HepG2 (cell line): ENCODE measurements around the gene KLHL33. TPM values are rescaled to one million over a fixed set of nuclear protein-coding genes. Genes with fewer than 3 reads are reported as not detected.

Experiments used
- BRD4 ChIP-seq: sonication (generic); formaldehyde crosslinking; IDR thresholded peaks from 2 replicates; pipeline ENCODE4 v1.4.0; 2020; ENCODE audit warnings: missing genetic modification reagents
- GATAD2A ChIP-seq: IDR thresholded peaks from 2 replicates; pipeline ENCODE4 v1.6.1; 2016
- JUND ChIP-seq: sonication (generic); formaldehyde crosslinking; IDR thresholded peaks from 2 replicates; pipeline ENCODE4 v1.8.0; 2022; ENCODE audit warnings: mild to moderate bottlenecking, missing genetic modification reagents
- KMT2A ChIP-seq: sonication (generic); formaldehyde crosslinking; IDR thresholded peaks from 2 replicates; pipeline ENCODE4 v1.4.0; 2020; ENCODE audit warnings: missing genetic modification reagents
- SAP130 ChIP-seq: IDR thresholded peaks from 2 replicates; pipeline ENCODE4 v1.6.1; 2016; ENCODE audit warnings: low read depth
- SMYD3 ChIP-seq: sonication (generic); formaldehyde crosslinking; IDR thresholded peaks from 2 replicates; pipeline ENCODE4 v1.8.1; 2023; ENCODE audit warnings: mild to moderate bottlenecking, missing genetic modification reagents
- THAP11 ChIP-seq: IDR thresholded peaks from 2 replicates; pipeline ENCODE4 v1.6.1; 2016; ENCODE audit warnings: missing biosample characterization, missing genetic modification reagents
- ZNF30 ChIP-seq: sonication (generic); formaldehyde crosslinking; IDR thresholded peaks from 2 replicates; pipeline ENCODE4 v1.5.0; 2020; ENCODE audit warnings: mild to moderate bottlenecking, missing genetic modification reagents
- ZNF317 ChIP-seq: sonication (generic); formaldehyde crosslinking; IDR thresholded peaks from 2 replicates; pipeline ENCODE4 v1.5.0; 2020; ENCODE audit warnings: mild to moderate bottlenecking, missing genetic modification reagents
- ZNF670 ChIP-seq: sonication (generic); formaldehyde crosslinking; IDR thresholded peaks from 2 replicates; pipeline ENCODE4 v1.8.0; 2022; ENCODE audit warnings: mild to moderate bottlenecking, missing genetic modification reagents, borderline replicate concordance
- ZNF772 ChIP-seq: sonication (generic); formaldehyde crosslinking; IDR thresholded peaks from 2 replicates; pipeline ENCODE4 v1.5.0; 2020; ENCODE audit warnings: mild to moderate bottlenecking, missing genetic modification reagents
- ZSCAN21 ChIP-seq: sonication (generic); formaldehyde crosslinking; IDR thresholded peaks from 2 replicates; pipeline ENCODE4 v1.8.0; 2022; ENCODE audit warnings: mild to moderate bottlenecking, missing genetic modification reagents, moderate library complexity, borderline replicate concordance
- polyA plus RNA-seq, 8 experiments: library from polyadenylated mRNA; depleted of rRNA in 3 of 8; stranded (reverse) in 7 of 8; unstranded in 1 of 8; fragments of >200 nt; fragmentation: Illumina TruSeq in 4 of 8; extraction: Trizol in 4 of 8; gene quantifications; 2 replicates each; pipeline versions ENCODE4 v1.2.1 to v1.2.3, GENCODE V29; 2011 to 2016; ENCODE audit warnings: low read depth in 4 of 8, missing spikeins in 1 of 8, mixed read lengths in 1 of 8; ENCODE audit not compliant: insufficient read depth in 1 of 8
- total RNA-seq, 5 experiments: library from RNA; depleted of rRNA; stranded (reverse); fragments of >200 nt; fragmentation: Illumina TruSeq; extraction: Trizol; gene quantifications; 2 replicates each; pipeline ENCODE4 v1.2.3, GENCODE V29; 2016; ENCODE audit warnings: low read depth in 1 of 5
- TF ChIP-seq, protein P1 (sequence below): sonication (generic); formaldehyde crosslinking; IDR thresholded peaks from 2 replicates; pipeline ENCODE4 v1.5.0; 2020; ENCODE audit warnings: mild to moderate bottlenecking, missing genetic modification reagents, borderline replicate concordance
- TF ChIP-seq, protein P2 (sequence below): IDR thresholded peaks from 2 replicates; pipeline ENCODE4 v1.6.1; 2016; ENCODE audit warnings: missing compliant biosample characterization, missing genetic modification reagents, borderline replicate concordance
- TF ChIP-seq, protein P3 (sequence below): IDR thresholded peaks from 2 replicates; pipeline ENCODE4 v1.6.1; 2016; ENCODE audit warnings: control low read depth
- TF ChIP-seq, protein P4 (sequence below): sonication (generic); formaldehyde crosslinking; IDR thresholded peaks from 2 replicates; pipeline ENCODE4 v1.4.0; 2020; ENCODE audit warnings: low read depth, missing genetic modification reagents
- TF ChIP-seq, protein P5 (sequence below): sonication (generic); formaldehyde crosslinking; IDR thresholded peaks from 2 replicates; pipeline ENCODE4 v1.5.0; 2020; ENCODE audit warnings: missing genetic modification reagents, mild to moderate bottlenecking, borderline replicate concordance
- TF ChIP-seq, protein P6 (sequence below): sonication (generic); formaldehyde crosslinking; IDR thresholded peaks from 2 replicates; pipeline ENCODE4 v1.5.0; 2020; ENCODE audit warnings: mild to moderate bottlenecking, low read depth, missing genetic modification reagents, borderline replicate concordance

KLHL33 gene
- total and polyA plus RNA-seq, 2 of the 13 experiments (the other 11 are each of a cell fraction or from before 2014, with no cell fraction given) = not detected

DNA sequence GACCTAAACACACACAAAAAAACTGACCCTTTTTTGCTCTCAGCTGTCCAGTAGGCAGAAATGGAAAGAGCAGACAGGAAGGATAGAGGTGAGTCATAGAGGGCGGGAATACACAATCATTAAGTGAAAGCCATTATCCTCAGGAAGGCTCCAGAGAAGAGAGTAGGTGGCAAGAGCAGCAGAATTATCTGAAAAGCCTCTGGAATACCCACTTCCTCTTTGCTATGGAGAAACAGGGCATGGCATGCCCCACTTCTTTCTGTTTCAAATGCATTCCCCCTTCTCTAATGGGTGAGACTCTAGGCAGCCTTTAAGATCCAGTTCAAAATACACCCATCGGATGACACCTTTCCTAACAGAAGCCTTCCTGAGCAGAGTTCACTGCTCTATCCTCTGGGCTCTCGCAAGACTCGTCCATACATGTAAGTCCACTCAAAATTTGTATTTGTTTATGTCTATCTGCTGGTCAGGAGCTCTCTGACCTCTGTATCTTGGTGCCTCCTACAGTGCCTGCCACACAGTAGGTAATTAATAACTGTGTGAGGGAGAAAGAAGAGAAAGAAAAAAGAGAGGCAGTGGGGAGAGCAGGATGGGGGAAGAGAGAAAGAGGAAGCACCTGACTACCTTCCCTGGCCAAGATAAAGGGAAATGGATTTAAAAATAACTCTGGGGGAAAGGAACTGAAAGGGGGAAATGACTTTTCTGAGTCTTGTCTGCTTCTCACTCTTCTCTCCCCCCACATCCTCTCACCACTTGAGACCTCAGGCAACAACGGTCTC lies 8.5 kb downstream of the KLHL33 start (continued):
- TF ChIP-seq, protein P1, sequence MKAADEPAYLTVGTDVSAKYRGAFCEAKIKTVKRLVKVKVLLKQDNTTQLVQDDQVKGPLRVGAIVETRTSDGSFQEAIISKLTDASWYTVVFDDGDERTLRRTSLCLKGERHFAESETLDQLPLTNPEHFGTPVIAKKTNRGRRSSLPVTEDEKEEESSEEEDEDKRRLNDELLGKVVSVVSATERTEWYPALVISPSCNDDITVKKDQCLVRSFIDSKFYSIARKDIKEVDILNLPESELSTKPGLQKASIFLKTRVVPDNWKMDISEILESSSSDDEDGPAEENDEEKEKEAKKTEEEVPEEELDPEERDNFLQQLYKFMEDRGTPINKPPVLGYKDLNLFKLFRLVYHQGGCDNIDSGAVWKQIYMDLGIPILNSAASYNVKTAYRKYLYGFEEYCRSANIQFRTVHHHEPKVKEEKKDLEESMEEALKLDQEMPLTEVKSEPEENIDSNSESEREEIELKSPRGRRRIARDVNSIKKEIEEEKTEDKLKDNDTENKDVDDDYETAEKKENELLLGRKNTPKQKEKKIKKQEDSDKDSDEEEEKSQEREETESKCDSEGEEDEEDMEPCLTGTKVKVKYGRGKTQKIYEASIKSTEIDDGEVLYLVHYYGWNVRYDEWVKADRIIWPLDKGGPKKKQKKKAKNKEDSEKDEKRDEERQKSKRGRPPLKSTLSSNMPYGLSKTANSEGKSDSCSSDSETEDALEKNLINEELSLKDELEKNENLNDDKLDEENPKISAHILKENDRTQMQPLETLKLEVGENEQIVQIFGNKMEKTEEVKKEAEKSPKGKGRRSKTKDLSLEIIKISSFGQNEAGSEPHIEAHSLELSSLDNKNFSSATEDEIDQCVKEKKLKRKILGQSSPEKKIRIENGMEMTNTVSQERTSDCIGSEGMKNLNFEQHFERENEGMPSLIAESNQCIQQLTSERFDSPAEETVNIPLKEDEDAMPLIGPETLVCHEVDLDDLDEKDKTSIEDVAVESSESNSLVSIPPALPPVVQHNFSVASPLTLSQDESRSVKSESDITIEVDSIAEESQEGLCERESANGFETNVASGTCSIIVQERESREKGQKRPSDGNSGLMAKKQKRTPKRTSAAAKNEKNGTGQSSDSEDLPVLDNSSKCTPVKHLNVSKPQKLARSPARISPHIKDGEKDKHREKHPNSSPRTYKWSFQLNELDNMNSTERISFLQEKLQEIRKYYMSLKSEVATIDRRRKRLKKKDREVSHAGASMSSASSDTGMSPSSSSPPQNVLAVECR = no peak
- TF ChIP-seq, protein P2, sequence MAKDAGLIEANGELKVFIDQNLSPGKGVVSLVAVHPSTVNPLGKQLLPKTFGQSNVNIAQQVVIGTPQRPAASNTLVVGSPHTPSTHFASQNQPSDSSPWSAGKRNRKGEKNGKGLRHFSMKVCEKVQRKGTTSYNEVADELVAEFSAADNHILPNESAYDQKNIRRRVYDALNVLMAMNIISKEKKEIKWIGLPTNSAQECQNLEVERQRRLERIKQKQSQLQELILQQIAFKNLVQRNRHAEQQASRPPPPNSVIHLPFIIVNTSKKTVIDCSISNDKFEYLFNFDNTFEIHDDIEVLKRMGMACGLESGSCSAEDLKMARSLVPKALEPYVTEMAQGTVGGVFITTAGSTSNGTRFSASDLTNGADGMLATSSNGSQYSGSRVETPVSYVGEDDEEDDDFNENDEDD (CRISPR knock-in tag) = peak; percentile 38; the same call in 1 of the 2 replicates
- TF ChIP-seq ZNF30 (CRISPR knock-in tag) = no peak
- TF ChIP-seq GATAD2A (CRISPR knock-in tag) = peak; percentile 39; the same call in 1 of the 2 replicates
- TF ChIP-seq, protein P3, sequence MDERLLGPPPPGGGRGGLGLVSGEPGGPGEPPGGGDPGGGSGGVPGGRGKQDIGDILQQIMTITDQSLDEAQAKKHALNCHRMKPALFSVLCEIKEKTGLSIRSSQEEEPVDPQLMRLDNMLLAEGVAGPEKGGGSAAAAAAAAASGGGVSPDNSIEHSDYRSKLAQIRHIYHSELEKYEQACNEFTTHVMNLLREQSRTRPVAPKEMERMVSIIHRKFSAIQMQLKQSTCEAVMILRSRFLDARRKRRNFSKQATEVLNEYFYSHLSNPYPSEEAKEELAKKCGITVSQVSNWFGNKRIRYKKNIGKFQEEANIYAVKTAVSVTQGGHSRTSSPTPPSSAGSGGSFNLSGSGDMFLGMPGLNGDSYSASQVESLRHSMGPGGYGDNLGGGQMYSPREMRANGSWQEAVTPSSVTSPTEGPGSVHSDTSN (CRISPR knock-in tag) = no peak
- peak; percentile 44 for TF ChIP-seq SAP130 (CRISPR knock-in tag)
- TF ChIP-seq, protein P4, sequence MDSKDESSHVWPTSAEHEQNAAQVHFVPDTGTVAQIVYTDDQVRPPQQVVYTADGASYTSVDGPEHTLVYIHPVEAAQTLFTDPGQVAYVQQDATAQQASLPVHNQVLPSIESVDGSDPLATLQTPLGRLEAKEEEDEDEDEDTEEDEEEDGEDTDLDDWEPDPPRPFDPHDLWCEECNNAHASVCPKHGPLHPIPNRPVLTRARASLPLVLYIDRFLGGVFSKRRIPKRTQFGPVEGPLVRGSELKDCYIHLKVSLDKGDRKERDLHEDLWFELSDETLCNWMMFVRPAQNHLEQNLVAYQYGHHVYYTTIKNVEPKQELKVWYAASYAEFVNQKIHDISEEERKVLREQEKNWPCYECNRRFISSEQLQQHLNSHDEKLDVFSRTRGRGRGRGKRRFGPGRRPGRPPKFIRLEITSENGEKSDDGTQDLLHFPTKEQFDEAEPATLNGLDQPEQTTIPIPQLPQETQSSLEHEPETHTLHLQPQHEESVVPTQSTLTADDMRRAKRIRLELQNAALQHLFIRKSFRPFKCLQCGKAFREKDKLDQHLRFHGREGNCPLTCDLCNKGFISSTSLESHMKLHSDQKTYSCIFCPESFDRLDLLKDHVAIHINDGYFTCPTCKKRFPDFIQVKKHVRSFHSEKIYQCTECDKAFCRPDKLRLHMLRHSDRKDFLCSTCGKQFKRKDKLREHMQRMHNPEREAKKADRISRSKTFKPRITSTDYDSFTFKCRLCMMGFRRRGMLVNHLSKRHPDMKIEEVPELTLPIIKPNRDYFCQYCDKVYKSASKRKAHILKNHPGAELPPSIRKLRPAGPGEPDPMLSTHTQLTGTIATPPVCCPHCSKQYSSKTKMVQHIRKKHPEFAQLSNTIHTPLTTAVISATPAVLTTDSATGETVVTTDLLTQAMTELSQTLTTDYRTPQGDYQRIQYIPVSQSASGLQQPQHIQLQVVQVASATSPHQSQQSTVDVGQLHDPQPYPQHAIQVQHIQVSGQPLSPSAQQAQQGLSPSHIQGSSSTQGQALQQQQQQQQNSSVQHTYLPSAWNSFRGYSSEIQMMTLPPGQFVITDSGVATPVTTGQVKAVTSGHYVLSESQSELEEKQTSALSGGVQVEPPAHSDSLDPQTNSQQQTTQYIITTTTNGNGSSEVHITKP (CRISPR knock-in tag) = peak; percentile 72; the same call in 1 of the 2 replicates
- peak; percentile 39; the same call in 1 of the 2 replicates for TF ChIP-seq JUND
- no peak for TF ChIP-seq ZNF670
- TF ChIP-seq, protein P5, sequence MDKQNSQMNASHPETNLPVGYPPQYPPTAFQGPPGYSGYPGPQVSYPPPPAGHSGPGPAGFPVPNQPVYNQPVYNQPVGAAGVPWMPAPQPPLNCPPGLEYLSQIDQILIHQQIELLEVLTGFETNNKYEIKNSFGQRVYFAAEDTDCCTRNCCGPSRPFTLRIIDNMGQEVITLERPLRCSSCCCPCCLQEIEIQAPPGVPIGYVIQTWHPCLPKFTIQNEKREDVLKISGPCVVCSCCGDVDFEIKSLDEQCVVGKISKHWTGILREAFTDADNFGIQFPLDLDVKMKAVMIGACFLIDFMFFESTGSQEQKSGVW = no peak
- no peak for TF ChIP-seq ZSCAN21 (CRISPR knock-in tag)
- TF ChIP-seq ZNF772 = no peak
- TF ChIP-seq, protein P6, sequence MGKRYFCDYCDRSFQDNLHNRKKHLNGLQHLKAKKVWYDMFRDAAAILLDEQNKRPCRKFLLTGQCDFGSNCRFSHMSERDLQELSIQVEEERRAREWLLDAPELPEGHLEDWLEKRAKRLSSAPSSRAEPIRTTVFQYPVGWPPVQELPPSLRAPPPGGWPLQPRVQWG (CRISPR knock-in tag) = no peak
- no peak for TF ChIP-seq KMT2A (CRISPR knock-in tag)
- TF ChIP-seq SMYD3 (CRISPR knock-in tag) = no peak
- no peak for TF ChIP-seq THAP11 (CRISPR knock-in tag)
- TF ChIP-seq BRD4 = no peak
- TF ChIP-seq ZNF317 = 0 out of 2 replicates have a peak, but pooled peaks have one; percentile 17
